ENCODE data around the gene SUSD6.

GRCh38 chr14:69711477-69711876 lies 100.1 kb downstream of the SUSD6 start:
- TF ChIP-seq EZH2phosphoT487 (IDR thresholded peaks at IDR 0.05; ENCODE audit: borderline replicate concordance, low read depth, low read length) (no peak), CTCF (conservative IDR thresholded peaks at IDR 0.05; ENCODE audit: low read length) (no peak)
